HG03097 (cell line): ENCODE data around the gene GADD45GIP1.

Experiments used
- ATAC-seq: cut with Tn5 transposase; IDR thresholded peaks from one replicate; pipeline ENCODE4 v1.9.1; 2021; ENCODE audit not compliant: unreplicated experiment, low FRiP score

The GADD45GIP1 gene

GRCh38 chr19:12913851-12914690, 43.0 kb downstream of the GADD45GIP1 start:
- no peak for ATAC-seq

GRCh38 chr19:12913011-12913561, 43.9 kb downstream of the GADD45GIP1 start:
- ATAC-seq: no peak

GRCh38 chr19:12912571-12912970, 44.5 kb downstream of the GADD45GIP1 start:
- no peak for ATAC-seq

- ATAC-seq: no peak
Measured at GRCh38 chr19:12907166-12907565, 49.9 kb downstream of the GADD45GIP1 start.
